Choroid plexus epithelial cell (primary cell): Measurements from ENCODE around the gene GAGE12D.
"Not testable (repeated sequence)": the region's sequence is repeated elsewhere in the genome, so short reads cannot be mapped to it uniquely, and the experiment has no call there.

Experiments used
- DNase-seq: peaks from one replicate; pipeline ENCODE4 v3.0.0-alpha.2; 2010; ENCODE audit warnings: low read depth
- H3K4me3 ChIP-seq: 2 replicates; pipeline ENCODE4 v1.5.1; 2011; ENCODE audit warnings: low read depth, mild to moderate bottlenecking, control low read depth, low read length, moderate library complexity

GAGE12D gene

GRCh38 chrX:49541433-49541832, at the start of gene GAGE12D:
TSS of gene GAGE12D (plus strand) at chrX:49541733. CDS start at chrX:49542888, 1,155 bp downstream.
- not testable (repeated sequence) for DNase-seq, H3K4me3 ChIP-seq

GRCh38 chrX:49531877-49532276, 9.7 kb upstream of the GAGE12D start, which contains the start of gene GAGE12C:
TSS of gene GAGE12C (plus strand) at chrX:49532177. CDS start at chrX:49533332, 1,155 bp downstream.
- DNase-seq, H3K4me3 ChIP-seq: not testable (repeated sequence)

GRCh38 chrX:49550989-49551388, 9.5 kb downstream of the GAGE12D start, which contains the start of gene GAGE12E:
TSS of gene GAGE12E (plus strand) at chrX:49551289. CDS start at chrX:49552444, 1,155 bp downstream.
- not testable (repeated sequence) for DNase-seq, H3K4me3 ChIP-seq

- not testable (repeated sequence) for H3K4me3 ChIP-seq, DNase-seq
Measured at GRCh38 chrX:49560542-49560941, 19.0 kb downstream of the GAGE12D start, which contains the start of gene GAGE12F. TSS of gene GAGE12F (plus strand) at chrX:49560842. CDS start at chrX:49561997, 1,155 bp downstream.

GRCh38 chrX:49568728-49569127, 27.2 kb downstream of the GAGE12D start:
- not testable (repeated sequence) for DNase-seq, H3K4me3 ChIP-seq

GRCh38 chrX:49569152-49569551, 27.6 kb downstream of the GAGE12D start:
- DNase-seq, H3K4me3 ChIP-seq: not testable (repeated sequence)

GRCh38 chrX:49570100-49570499, 28.6 kb downstream of the GAGE12D start, which contains the start of gene GAGE12G:
TSS of gene GAGE12G (plus strand) at chrX:49570400. CDS start at chrX:49571555, 1,155 bp downstream.
- DNase-seq, H3K4me3 ChIP-seq: not testable (repeated sequence)

- not testable (repeated sequence) for H3K4me3 ChIP-seq, DNase-seq
Measured at GRCh38 chrX:49579649-49580048, 38.1 kb downstream of the GAGE12D start, which contains the start of gene GAGE12H. TSS of gene GAGE12H (plus strand) at chrX:49579949. CDS start at chrX:49581104, 1,155 bp downstream.

- H3K4me3 ChIP-seq, DNase-seq: not testable (repeated sequence)
Measured at GRCh38 chrX:49589196-49589595, 47.7 kb downstream of the GAGE12D start, which contains the start of gene GAGE2A. TSS of gene GAGE2A (plus strand) at chrX:49589496. CDS start at chrX:49590651, 1,155 bp downstream.

- not testable (repeated sequence) for H3K4me3 ChIP-seq, DNase-seq
Measured at GRCh38 chrX:49589769-49590478, 48.4 kb downstream of the GAGE12D start.

- not testable (repeated sequence) for H3K4me3 ChIP-seq, DNase-seq
Measured at GRCh38 chrX:49590488-49590887, 49.0 kb downstream of the GAGE12D start.
